NCI-H2171 treated with DMSO at 0.1 percent for 48 hours (cell line): Measurements from ENCODE around the gene ATRIP.
A peak's percentile ranks its signal among the peaks of the same experiment; 100 is the strongest.
"Not testable (repeated sequence)": the region's sequence is repeated elsewhere in the genome, so short reads cannot be mapped to it uniquely, and the experiment has no call there.

Experiments
- DNase-seq: peaks from one replicate; lab custom pipeline; 2025; lab: John Stamatoyannopoulos, UW

Gene ATRIP

GRCh38 chr3:48469046-48469915, 22.7 kb downstream of the ATRIP start:
- no peak for DNase-seq

GRCh38 chr3:48470286-48470685, 23.7 kb downstream of the ATRIP start:
- no peak for DNase-seq

GRCh38 chr3:48472673-48472922, 26.1 kb downstream of the ATRIP start:
- DNase-seq = no peak

- peak; percentile 77 for DNase-seq
These were observed 26.5 kb downstream of the ATRIP start for GRCh38 chr3:48472923-48473616.

- no peak for DNase-seq
These were observed 27.0 kb downstream of the ATRIP start for GRCh38 chr3:48473617-48473952.

GRCh38 chr3:48474031-48474430, 27.5 kb downstream of the ATRIP start:
- not testable (repeated sequence) for DNase-seq

- no peak for DNase-seq
These were observed 28.1 kb downstream of the ATRIP start for GRCh38 chr3:48474619-48475018.

- no peak for DNase-seq
These were observed 28.7 kb downstream of the ATRIP start for GRCh38 chr3:48475188-48475587.

- DNase-seq = no peak
These were observed 30.0 kb downstream of the ATRIP start for GRCh38 chr3:48476426-48477053.

GRCh38 chr3:48477959-48478520, 31.5 kb downstream of the ATRIP start:
- no peak for DNase-seq

- no peak for DNase-seq
These were observed 32.4 kb downstream of the ATRIP start for GRCh38 chr3:48478626-48479555.

GRCh38 chr3:48480891-48481290, 34.4 kb downstream of the ATRIP start:
- not testable (repeated sequence) for DNase-seq

- not testable (repeated sequence) for DNase-seq
These were observed 36.3 kb downstream of the ATRIP start for GRCh38 chr3:48482822-48483221.

- DNase-seq = no peak
These were observed 40.4 kb downstream of the ATRIP start for GRCh38 chr3:48486952-48487351.

GRCh38 chr3:48492461-48493202, 46.1 kb downstream of the ATRIP start:
- DNase-seq = no peak

- DNase-seq = no peak
These were observed 46.6 kb downstream of the ATRIP start for GRCh38 chr3:48493203-48493501.

GRCh38 chr3:48500656-48501055, 54.1 kb downstream of the ATRIP start:
- no peak for DNase-seq

- no peak for DNase-seq
These were observed 54.7 kb downstream of the ATRIP start for GRCh38 chr3:48501196-48501595.

GRCh38 chr3:48502121-48502520, 55.6 kb downstream of the ATRIP start:
- DNase-seq = no peak

GRCh38 chr3:48502728-48503168, 56.2 kb downstream of the ATRIP start:
- no peak for DNase-seq

GRCh38 chr3:48503401-48504050, 57.0 kb downstream of the ATRIP start:
- DNase-seq = no peak
